Ureter (tissue), 1 donor: Measurements from ENCODE around the gene KRTAP4-8. TPM values are rescaled to one million over a fixed set of nuclear protein-coding genes. Genes with fewer than 3 reads are reported as not detected.
"Not testable (repeated sequence)": the region's sequence is repeated elsewhere in the genome, so short reads cannot be mapped to it uniquely, and the experiment has no call there.

Source experiments
- DNase-seq: peaks from one replicate; pipeline ENCODE4 v3.0.0-alpha.2; 2020; ENCODE audit warnings: low spot score
- total RNA-seq: library from RNA; stranded (reverse); gene quantifications from one replicate; pipeline ENCODE4 v1.2.4, GENCODE V29; 2023
- donor health status: DM: yes; HTN: yes; CAD: no.

KRTAP4-8 gene
- total RNA-seq, 1 donor from 2014 or later, result not detected

GRCh38 chr17:41108728-41109386 is 10.9 kb upstream of the KRTAP4-8 start:
- not testable (repeated sequence) for DNase-seq

GRCh38 chr17:41107941-41108450 is 10.1 kb upstream of the KRTAP4-8 start:
- no peak for DNase-seq

GRCh38 chr17:41105347-41105746 is 7.4 kb upstream of the KRTAP4-8 start, which contains the start of gene KRTAP4-9:
Gene KRTAP4-9, plus strand, starts transcription at chr17:41105389. Its CDS starts 0 bp downstream, at chr17:41105389.
- DNase-seq, result not testable (repeated sequence)

- not testable (repeated sequence) for DNase-seq
Measured at GRCh38 chr17:41104386-41105038, 6.6 kb upstream of the KRTAP4-8 start.

GRCh38 chr17:41103896-41104295 is 6.0 kb upstream of the KRTAP4-8 start:
- DNase-seq, result no peak

- DNase-seq, result no peak
Measured at GRCh38 chr17:41101586-41102259, 3.8 kb upstream of the KRTAP4-8 start, which contains the start of gene KRTAP4-16. Gene KRTAP4-16, minus strand, starts transcription at chr17:41102209. Its CDS starts 0 bp downstream, at chr17:41102209.

GRCh38 chr17:41099682-41100480 is 1.9 kb upstream of the KRTAP4-8 start:
- DNase-seq, result not testable (repeated sequence)

- DNase-seq, result no peak
Measured at GRCh38 chr17:41098481-41098880, 539 bp upstream of the KRTAP4-8 start.

- DNase-seq, result no peak
Measured at GRCh38 chr17:41096055-41096454, 1.9 kb downstream of the KRTAP4-8 start.

GRCh38 chr17:41088760-41089352 is 9.1 kb downstream of the KRTAP4-8 start:
- DNase-seq, result not testable (repeated sequence)

GRCh38 chr17:41084100-41084856 is 13.7 kb downstream of the KRTAP4-8 start, which contains the start of gene KRTAP4-7:
Gene KRTAP4-7, plus strand, starts transcription at chr17:41084150. Its CDS starts 57 bp downstream, at chr17:41084207.
- not testable (repeated sequence) for DNase-seq

- DNase-seq, result not testable (repeated sequence)
Measured at GRCh38 chr17:41083427-41083826, 14.5 kb downstream of the KRTAP4-8 start.

GRCh38 chr17:41082626-41083025 is 15.3 kb downstream of the KRTAP4-8 start:
- no peak for DNase-seq

- DNase-seq, result no peak
Measured at GRCh38 chr17:41076788-41077187, 21.2 kb downstream of the KRTAP4-8 start.

- DNase-seq, result no peak
Measured at GRCh38 chr17:41073676-41074075, 24.3 kb downstream of the KRTAP4-8 start.

- DNase-seq, result no peak
Measured at GRCh38 chr17:41071606-41072360, 26.2 kb downstream of the KRTAP4-8 start.

- no peak for DNase-seq
Measured at GRCh38 chr17:41069031-41069430, 28.9 kb downstream of the KRTAP4-8 start.

- no peak for DNase-seq
Measured at GRCh38 chr17:41067281-41067680, 30.7 kb downstream of the KRTAP4-8 start.

- no peak for DNase-seq
Measured at GRCh38 chr17:41065829-41066624, 31.9 kb downstream of the KRTAP4-8 start, which contains the start of gene KRTAP2-4. Gene KRTAP2-4, minus strand, starts transcription at chr17:41065879. Its CDS starts 34 bp downstream, at chr17:41065845.
